ENCODE measurements around the gene HSPG2.

HSPG2 gene

GRCh38 chr1:21869620-21870121 is 67.4 kb downstream of the HSPG2 start:
- Histone ChIP-seq H2BK5ac (ENCODE audit: low read depth, low read length, poor library complexity) (no peak overlapping the region), H2AK5ac (ENCODE audit: low read length) (no peak overlapping the region), H3K9ac (ENCODE audit: low read length) (no peak overlapping the region), H3K79me1 (ENCODE audit: low read length) (no peaks in the 10 kb centered on the region), H2BK120ac (ENCODE audit: insufficient read depth, low read length, poor library complexity) (no peak overlapping the region), H3K4me2 (ENCODE audit: low read length) (no peak overlapping the region), H4K91ac (ENCODE audit: low read depth, low read length) (no peak overlapping the region), H4K8ac (ENCODE audit: low read depth, low read length) (no peak overlapping the region), H3K79me2 (ENCODE audit: control insufficient read depth, insufficient read depth, low read length, poor library complexity) (no peaks in the 10 kb centered on the region), H3K36me3 (ENCODE audit: control insufficient read depth in 1 of 2, insufficient read depth in 2 of 2, low read length in 2 of 2) (peaks cover 89 to 91% of the 10 kb centered on the region in 2 experiments), H2BK12ac (ENCODE audit: low read length) (no peak overlapping the region), H3K18ac (ENCODE audit: low read length) (no peak overlapping the region), H3K9me3 (ENCODE audit: insufficient read depth, low read depth, low read length) (peaks cover 5% of the 10 kb centered on the region), H3K4ac (ENCODE audit: low read depth, low read length) (no peak overlapping the region), H2AFZ (ENCODE audit: insufficient read depth, low read length, poor library complexity) (no peak overlapping the region), H3K4me3 (ENCODE audit: low read depth, low read length) (no peak overlapping the region), H3K14ac (ENCODE audit: low read length) (no peak overlapping the region), H3K4me1 (ENCODE audit: control insufficient read depth in 1 of 2, insufficient read depth in 2 of 2, low read length in 2 of 2) (no peaks in the 10 kb centered on the region), H3K23ac (ENCODE audit: low read length) (no peak overlapping the region), H3K27me3 (ENCODE audit: insufficient read depth, low read length) (no peaks in the 10 kb centered on the region), H4K12ac (ENCODE audit: low read depth, low read length) (no peak overlapping the region), H3K27ac (ENCODE audit: low read depth, low read length) (no peak overlapping the region)
- peak; percentile 16 to 24 for DNase-seq
- no CpG with 5 or more reads among the region's 13 CpGs for WGBS (ENCODE audit: extremely low coverage, insufficient coverage, insufficient read length)

GRCh38 chr1:21868941-21869454 is 68.1 kb downstream of the HSPG2 start:
- Histone ChIP-seq H4K8ac (ENCODE audit: low read depth, low read length) (no peak overlapping the region), H3K23ac (ENCODE audit: low read length) (no peak overlapping the region), H4K12ac (ENCODE audit: low read depth, low read length) (no peak overlapping the region), H3K18ac (ENCODE audit: low read length) (no peak overlapping the region), H3K14ac (ENCODE audit: low read length) (no peak overlapping the region), H3K4ac (ENCODE audit: low read depth, low read length) (no peak overlapping the region), H3K4me2 (ENCODE audit: low read length) (no peak overlapping the region), H3K79me1 (ENCODE audit: low read length) (no peaks in the 10 kb centered on the region), H2AK5ac (ENCODE audit: low read length) (no peak overlapping the region), H3K9me3 (ENCODE audit: insufficient read depth, low read depth, low read length) (peaks cover 5% of the 10 kb centered on the region), H3K79me2 (ENCODE audit: control insufficient read depth, insufficient read depth, low read length, poor library complexity) (no peaks in the 10 kb centered on the region), H2BK120ac (ENCODE audit: insufficient read depth, low read length, poor library complexity) (no peak overlapping the region), H3K27me3 (ENCODE audit: insufficient read depth, low read length) (no peaks in the 10 kb centered on the region), H3K27ac (ENCODE audit: low read depth, low read length) (no peak overlapping the region), H2BK12ac (ENCODE audit: low read length) (no peak overlapping the region), H3K36me3 (ENCODE audit: control insufficient read depth in 1 of 2, insufficient read depth in 2 of 2, low read length in 2 of 2) (peaks cover 89 to 91% of the 10 kb centered on the region in 2 experiments), H2AFZ (ENCODE audit: insufficient read depth, low read length, poor library complexity) (no peak overlapping the region), H3K4me1 (ENCODE audit: control insufficient read depth in 1 of 2, insufficient read depth in 2 of 2, low read length in 2 of 2) (no peaks in the 10 kb centered on the region), H3K9ac (ENCODE audit: low read length) (no peak overlapping the region), H3K4me3 (ENCODE audit: low read depth, low read length) (no peak overlapping the region), H4K91ac (ENCODE audit: low read depth, low read length) (no peak overlapping the region), H2BK5ac (ENCODE audit: low read depth, low read length, poor library complexity) (no peak overlapping the region)
- no peak for DNase-seq
- WGBS (ENCODE audit: extremely low coverage, insufficient coverage, insufficient read length): no CpG with 5 or more reads among the region's 12 CpGs

GRCh38 chr1:21868482-21868881 is 68.6 kb downstream of the HSPG2 start:
- Histone ChIP-seq H3K79me1 (ENCODE audit: low read length) (no peaks in the 10 kb centered on the region), H2AFZ (ENCODE audit: insufficient read depth, low read length, poor library complexity) (no peak overlapping the region), H3K27me3 (ENCODE audit: insufficient read depth, low read length) (no peaks in the 10 kb centered on the region), H2BK120ac (ENCODE audit: insufficient read depth, low read length, poor library complexity) (no peak overlapping the region), H4K91ac (ENCODE audit: low read depth, low read length) (no peak overlapping the region), H3K4me3 (ENCODE audit: low read depth, low read length) (no peak overlapping the region), H3K4ac (ENCODE audit: low read depth, low read length) (no peak overlapping the region), H2BK12ac (ENCODE audit: low read length) (no peak overlapping the region), H3K79me2 (ENCODE audit: control insufficient read depth, insufficient read depth, low read length, poor library complexity) (no peaks in the 10 kb centered on the region), H2AK5ac (ENCODE audit: low read length) (no peak overlapping the region), H4K8ac (ENCODE audit: low read depth, low read length) (no peak overlapping the region), H3K9me3 (ENCODE audit: insufficient read depth, low read depth, low read length) (peaks cover 5% of the 10 kb centered on the region), H3K27ac (ENCODE audit: low read depth, low read length) (no peak overlapping the region), H3K36me3 (ENCODE audit: control insufficient read depth in 1 of 2, insufficient read depth in 2 of 2, low read length in 2 of 2) (peaks cover 87 to 88% of the 10 kb centered on the region in 2 experiments), H3K23ac (ENCODE audit: low read length) (no peak overlapping the region), H3K4me1 (ENCODE audit: control insufficient read depth in 1 of 2, insufficient read depth in 2 of 2, low read length in 2 of 2) (no peaks in the 10 kb centered on the region), H2BK5ac (ENCODE audit: low read depth, low read length, poor library complexity) (no peak overlapping the region), H3K18ac (ENCODE audit: low read length) (no peak overlapping the region), H3K9ac (ENCODE audit: low read length) (no peak overlapping the region), H4K12ac (ENCODE audit: low read depth, low read length) (no peak overlapping the region), H3K4me2 (ENCODE audit: low read length) (no peak overlapping the region), H3K14ac (ENCODE audit: low read length) (no peak overlapping the region)
- WGBS (ENCODE audit: extremely low coverage, insufficient coverage, insufficient read length): no CpG with 5 or more reads among the region's 7 CpGs
- no peak for DNase-seq

GRCh38 chr1:21867451-21867996 is 69.6 kb downstream of the HSPG2 start:
- Histone ChIP-seq H3K9ac (ENCODE audit: low read length) (no peak overlapping the region), H3K14ac (ENCODE audit: low read length) (no peak overlapping the region), H2AK5ac (ENCODE audit: low read length) (no peak overlapping the region), H3K36me3 (ENCODE audit: control insufficient read depth in 1 of 2, insufficient read depth in 2 of 2, low read length in 2 of 2) (peaks cover 79 to 83% of the 10 kb centered on the region in 2 experiments), H3K4me1 (ENCODE audit: control insufficient read depth in 1 of 2, insufficient read depth in 2 of 2, low read length in 2 of 2) (no peaks in the 10 kb centered on the region), H3K27me3 (ENCODE audit: insufficient read depth, low read length) (no peaks in the 10 kb centered on the region), H3K79me1 (ENCODE audit: low read length) (no peaks in the 10 kb centered on the region), H3K79me2 (ENCODE audit: control insufficient read depth, insufficient read depth, low read length, poor library complexity) (no peaks in the 10 kb centered on the region), H3K4me2 (ENCODE audit: low read length) (no peak overlapping the region), H3K4ac (ENCODE audit: low read depth, low read length) (no peak overlapping the region), H2BK120ac (ENCODE audit: insufficient read depth, low read length, poor library complexity) (no peak overlapping the region), H2BK5ac (ENCODE audit: low read depth, low read length, poor library complexity) (no peak overlapping the region), H2BK12ac (ENCODE audit: low read length) (no peak overlapping the region), H4K12ac (ENCODE audit: low read depth, low read length) (no peak overlapping the region), H4K91ac (ENCODE audit: low read depth, low read length) (no peak overlapping the region), H3K27ac (ENCODE audit: low read depth, low read length) (no peak overlapping the region), H4K8ac (ENCODE audit: low read depth, low read length) (no peak overlapping the region), H3K9me3 (ENCODE audit: insufficient read depth, low read depth, low read length) (peaks cover 5% of the 10 kb centered on the region), H3K18ac (ENCODE audit: low read length) (no peak overlapping the region), H2AFZ (ENCODE audit: insufficient read depth, low read length, poor library complexity) (no peak overlapping the region), H3K4me3 (ENCODE audit: low read depth, low read length) (no peak overlapping the region), H3K23ac (ENCODE audit: low read length) (no peak overlapping the region)
- WGBS (ENCODE audit: extremely low coverage, insufficient coverage, insufficient read length): no CpG with 5 or more reads among the region's 5 CpGs
- DNase-seq: no peak

All from trophoblast cell (in vitro differentiated cells and primary cell).